Uterus (tissue), 2 donors: Measurements from ENCODE around the gene KCNA10.

Source experiments
- CTCF ChIP-seq, 4 experiments: fragments of 200-600 bp in 2 of 4; fragments of 450-650 bp in 2 of 4; sonication (generic) in 2 of 4; IDR thresholded peaks; one replicate each; pipeline ENCODE4 v1.5.1; 2016 to 2019; ENCODE audit warnings: antibody characterized with exemption in 4 of 4, mild to moderate bottlenecking in 2 of 4, moderate library complexity in 1 of 4
- POLR2A ChIP-seq, 2 donors: fragments of 450-650 bp; IDR thresholded peaks; one replicate each; pipeline ENCODE4 v1.6.1; 2016; ENCODE audit warnings: antibody characterized with exemption in 2 of 2, mild to moderate bottlenecking in 1 of 2, moderate library complexity in 1 of 2

- TF ChIP-seq CTCF (IDR thresholded peaks at IDR 0.05) (no peak), POLR2A (IDR thresholded peaks at IDR 0.05) (no peak)
Measured at GRCh38 chr1:110481968-110482623, 36.9 kb downstream of the KCNA10 start.
